Panc1 (cell line): ENCODE data around the gene ZRANB3.

Source experiments
- CTCF ChIP-seq: fragments of 450-650 bp; IDR thresholded peaks from 2 replicates; pipeline ENCODE4 v1.5.1; 2017; ENCODE audit warnings: mild to moderate bottlenecking
- POLR2AphosphoS5 ChIP-seq: IDR thresholded peaks from 2 replicates; pipeline ENCODE4 v1.6.1; 2012; ENCODE audit warnings: mild to moderate bottlenecking, low read depth, low read length, moderate library complexity
- REST ChIP-seq, 2 experiments: IDR thresholded peaks; 2 replicates each; pipeline ENCODE4 v1.6.1; 2011 to 2012; ENCODE audit warnings: low read depth in 2 of 2, control low read depth in 1 of 2, low read length in 1 of 2, mild to moderate bottlenecking in 1 of 2, moderate library complexity in 1 of 2; ENCODE audit not compliant: insufficient read depth in 1 of 2
- SIN3A ChIP-seq: IDR thresholded peaks from 2 replicates; pipeline ENCODE4 v1.6.1; 2012; ENCODE audit warnings: low read depth, mild to moderate bottlenecking, low read length, moderate library complexity, borderline replicate concordance; ENCODE audit not compliant: insufficient read depth

- no peak for TF ChIP-seq CTCF
- no peak for TF ChIP-seq SIN3A
- no peak for TF ChIP-seq POLR2AphosphoS5
- TF ChIP-seq REST (IDR thresholded peaks at IDR 0.05; ENCODE audit: insufficient read depth in 1 of 2, low read depth in 2 of 2, low read length in 1 of 2), result no peak
Measured at GRCh38 chr2:135163901-135164300, 367.1 kb downstream of the ZRANB3 start.
